Ureter (tissue), 1 donor: ENCODE results near the gene PCDH19. TPM values are rescaled to one million over a fixed set of nuclear protein-coding genes. Genes with fewer than 3 reads are reported as not detected.

ENCODE experiments used
- DNase-seq: peaks from one replicate; pipeline ENCODE4 v3.0.0-alpha.2; 2020; ENCODE audit warnings: low spot score
- total RNA-seq: library from RNA; stranded (reverse); gene quantifications from one replicate; pipeline ENCODE4 v1.2.4, GENCODE V29; 2023
- donor health status: DM: yes; HTN: yes; CAD: no.

The PCDH19 gene
- total RNA-seq, 1 donor from 2014 or later = 2.8 TPM

- DNase-seq = no peak
Measured at GRCh38 chrX:100404851-100405250, 5.2 kb downstream of the PCDH19 start.

GRCh38 chrX:100395781-100396180 lies 14.3 kb downstream of the PCDH19 start:
- no peak for DNase-seq

DNA sequence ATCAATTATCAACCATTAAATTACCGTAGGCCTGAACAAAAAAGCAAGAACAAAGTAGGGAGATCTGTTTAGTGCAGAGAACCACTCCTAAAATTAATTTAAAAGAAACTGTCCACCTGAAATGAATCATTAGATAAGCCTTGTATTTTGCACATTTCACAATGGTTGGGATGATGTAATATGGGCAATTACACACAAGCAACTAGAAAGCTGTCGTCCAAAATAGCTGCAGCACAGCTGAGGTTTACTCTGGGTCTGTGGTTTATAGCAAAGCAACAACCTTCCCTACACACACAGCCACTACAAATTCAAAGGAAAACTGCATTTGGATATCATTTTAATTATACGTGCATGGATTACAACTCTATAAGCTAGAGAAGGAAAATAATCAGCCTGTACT lies 28.5 kb downstream of the PCDH19 start:
- DNase-seq = no peak

DNA sequence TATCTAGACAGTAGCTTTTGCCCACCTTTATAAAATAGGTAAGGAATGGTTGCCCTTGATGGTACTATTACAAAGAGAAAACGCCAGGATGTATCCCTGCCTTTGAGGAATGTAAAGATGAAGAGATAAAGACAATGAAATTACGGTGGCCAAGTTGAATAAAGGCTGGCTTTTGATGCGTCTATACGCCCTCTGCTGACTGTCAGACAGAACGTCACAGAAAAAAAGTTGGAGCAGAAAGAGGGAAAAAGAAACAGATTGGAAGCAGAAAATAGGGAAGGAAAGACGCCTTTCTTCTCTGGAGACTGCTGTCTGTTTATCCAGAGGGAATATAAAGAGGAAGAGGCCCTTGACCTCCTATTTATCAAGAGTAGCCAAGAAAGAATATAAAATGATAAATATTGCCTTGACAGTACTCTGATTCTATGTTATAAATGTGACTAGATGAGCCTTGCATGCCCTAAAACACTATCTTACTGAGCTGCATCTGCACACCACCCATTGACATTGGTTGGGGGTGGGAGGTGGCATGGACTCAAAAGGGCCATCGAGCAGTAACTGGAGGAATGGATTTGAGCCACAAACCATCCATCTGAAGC lies 30.6 kb downstream of the PCDH19 start:
- DNase-seq = no peak

GRCh38 chrX:100377826-100378225 lies 32.2 kb downstream of the PCDH19 start:
- DNase-seq = no peak

- no peak for DNase-seq
Measured at GRCh38 chrX:100376576-100376975, 33.5 kb downstream of the PCDH19 start.

- no peak for DNase-seq
Measured at GRCh38 chrX:100373673-100374072, 36.4 kb downstream of the PCDH19 start.

DNA sequence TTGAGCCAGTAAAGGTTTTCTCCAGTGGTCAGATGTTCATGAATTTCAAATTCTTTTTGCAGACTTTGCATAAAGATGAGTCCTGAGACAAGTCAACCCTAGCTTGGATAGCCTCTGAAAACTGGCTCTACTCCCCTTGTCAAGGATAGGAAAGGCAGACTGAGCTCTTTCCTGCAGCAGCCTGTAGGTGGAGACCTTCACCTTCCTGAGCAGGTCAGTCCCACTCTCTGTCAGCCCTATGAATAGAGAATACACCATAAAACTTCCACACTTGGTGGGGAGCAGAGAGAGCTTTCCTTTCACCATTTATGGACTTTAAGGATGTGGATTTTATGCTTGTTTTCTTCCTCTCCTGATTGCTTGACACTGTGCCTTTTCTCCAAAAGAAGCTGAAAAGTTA lies 41.9 kb downstream of the PCDH19 start:
- DNase-seq = no peak

DNA sequence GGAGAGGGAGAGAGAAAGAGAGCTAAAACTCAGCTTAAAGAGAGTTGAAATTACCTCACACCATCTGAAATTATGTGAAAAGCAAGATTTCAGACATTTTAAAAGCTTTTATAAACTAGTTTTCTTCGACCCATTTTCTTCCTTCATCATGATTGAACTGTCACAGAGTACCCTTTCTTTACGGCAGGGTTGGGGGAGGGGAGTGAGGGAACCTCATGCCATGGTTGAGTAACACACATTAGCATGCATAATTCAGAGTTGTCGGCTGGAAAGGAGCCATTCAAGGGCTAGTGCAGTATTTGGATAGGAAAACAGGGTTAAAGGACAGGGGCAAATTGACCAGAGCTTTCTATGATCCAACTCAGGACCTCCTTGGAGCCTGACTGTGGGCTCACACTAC lies 46.2 kb downstream of the PCDH19 start:
- DNase-seq = no peak

- DNase-seq = no peak
Measured at GRCh38 chrX:100358766-100359165, 51.3 kb downstream of the PCDH19 start.

- DNase-seq = no peak
Measured at GRCh38 chrX:100356351-100356896, 53.6 kb downstream of the PCDH19 start.

DNA sequence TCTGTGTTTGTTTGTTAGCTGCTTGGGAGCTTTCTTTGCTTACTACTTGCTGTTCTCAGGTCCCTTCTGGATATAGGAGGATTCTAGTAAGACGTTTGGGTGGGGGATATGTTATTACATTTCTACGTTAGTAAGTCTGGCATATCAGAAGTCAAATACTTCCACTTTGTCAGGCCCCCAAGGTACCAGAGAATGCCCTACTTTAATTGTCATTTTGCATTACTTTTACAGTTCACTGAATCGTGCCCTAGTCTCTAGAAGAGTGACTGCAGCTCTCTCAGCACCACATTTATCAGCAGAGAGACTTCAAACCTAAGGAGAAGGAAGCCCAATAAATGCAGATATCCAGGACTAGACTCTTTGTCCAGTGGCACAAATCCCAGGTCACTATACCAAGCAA lies 54.4 kb downstream of the PCDH19 start:
- no peak for DNase-seq

- DNase-seq = no peak
Measured at GRCh38 chrX:100353326-100353725, 56.7 kb downstream of the PCDH19 start.

- no peak for DNase-seq
Measured at GRCh38 chrX:100350704-100351489, 59.2 kb downstream of the PCDH19 start.

DNA sequence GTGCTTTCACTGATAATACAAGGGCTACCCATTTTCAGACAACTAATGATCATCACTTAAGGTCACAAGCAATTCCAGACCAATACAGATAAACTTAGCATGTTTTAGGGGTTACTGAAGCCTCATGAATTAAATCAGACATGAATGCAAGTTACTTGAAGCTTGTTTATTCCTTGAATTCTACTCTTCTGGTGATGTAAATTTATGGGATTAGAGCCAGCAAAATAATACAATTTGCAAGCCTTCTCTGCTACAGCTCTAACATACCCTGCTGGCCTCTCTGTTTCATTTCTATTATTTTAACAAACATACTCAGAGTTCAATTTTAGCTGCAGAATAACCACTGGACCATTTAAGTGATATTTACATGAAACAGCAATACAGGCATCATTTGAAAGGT lies 60.7 kb downstream of the PCDH19 start:
- DNase-seq = no peak

- no peak for DNase-seq
Measured at GRCh38 chrX:100341142-100341510, 68.9 kb downstream of the PCDH19 start.

DNA sequence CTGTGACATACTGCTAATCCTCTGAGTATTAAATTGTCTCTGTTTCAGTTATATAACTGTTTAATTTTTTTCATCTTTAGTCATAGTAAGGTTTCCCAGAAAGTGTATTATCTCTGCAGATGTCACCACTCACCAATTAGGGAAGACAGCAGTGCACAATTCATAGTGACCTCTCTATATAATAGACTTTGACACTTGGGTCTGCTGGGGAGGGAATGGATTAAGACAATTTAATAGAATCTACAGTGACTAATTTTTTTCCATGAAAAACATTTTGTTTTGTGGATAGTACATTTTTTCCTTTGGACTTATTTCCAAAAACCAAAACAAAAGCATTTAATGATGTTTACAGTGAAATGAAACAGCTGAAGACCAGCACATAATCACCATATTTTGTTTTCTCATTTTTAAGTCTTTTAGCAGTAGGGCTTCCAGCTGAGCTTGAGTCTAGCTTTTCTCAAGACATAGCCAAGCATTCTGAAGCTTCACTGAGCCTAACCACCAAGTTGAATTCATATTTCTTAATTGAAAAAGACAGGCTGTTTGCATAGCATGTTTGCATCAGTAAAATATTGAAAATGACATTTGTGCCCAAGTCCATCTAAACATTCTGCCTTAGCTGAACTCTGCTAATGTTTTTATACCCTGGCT lies 69.5 kb downstream of the PCDH19 start:
- DNase-seq = no peak

GRCh38 chrX:100328351-100328750 lies 81.7 kb downstream of the PCDH19 start:
- no peak for DNase-seq

GRCh38 chrX:100319716-100320115 lies 90.4 kb downstream of the PCDH19 start:
- no peak for DNase-seq

- DNase-seq = no peak
Measured at GRCh38 chrX:100316987-100317386, 93.1 kb downstream of the PCDH19 start.

GRCh38 chrX:100315566-100315965 lies 94.5 kb downstream of the PCDH19 start:
- DNase-seq = no peak

DNA sequence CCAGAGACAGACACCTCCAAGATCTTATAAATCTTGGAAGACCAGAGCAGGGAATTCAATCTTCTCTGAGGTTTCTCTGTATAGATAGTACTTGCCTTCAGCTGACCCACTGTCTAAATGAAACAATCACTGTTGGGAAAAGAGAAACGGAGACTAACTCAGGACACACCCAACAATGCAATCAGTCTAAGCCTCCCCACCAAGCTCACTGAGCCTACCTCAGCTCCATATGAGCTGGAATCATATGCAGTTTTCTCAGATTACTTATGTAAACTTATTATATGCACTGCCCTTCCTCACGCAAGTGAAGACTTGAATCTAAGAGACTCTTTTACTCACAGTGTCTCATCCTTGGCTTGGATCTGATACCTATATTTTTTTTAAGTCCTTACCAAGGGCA lies 110.5 kb downstream of the PCDH19 start:
- no peak for DNase-seq

GRCh38 chrX:100297728-100298127 lies 112.3 kb downstream of the PCDH19 start:
- no peak for DNase-seq
